DMS114 treated with DMSO at 0.1 percent for 48 hours (cell line): ENCODE measurements around the gene C1orf226.
A peak's percentile ranks its signal among the peaks of the same experiment; 100 is the strongest.

ENCODE experiments used
- DNase-seq: peaks from one replicate; lab custom pipeline; 2025; ENCODE audit not compliant: unreplicated experiment; lab: John Stamatoyannopoulos, UW

The C1orf226 gene

DNA sequence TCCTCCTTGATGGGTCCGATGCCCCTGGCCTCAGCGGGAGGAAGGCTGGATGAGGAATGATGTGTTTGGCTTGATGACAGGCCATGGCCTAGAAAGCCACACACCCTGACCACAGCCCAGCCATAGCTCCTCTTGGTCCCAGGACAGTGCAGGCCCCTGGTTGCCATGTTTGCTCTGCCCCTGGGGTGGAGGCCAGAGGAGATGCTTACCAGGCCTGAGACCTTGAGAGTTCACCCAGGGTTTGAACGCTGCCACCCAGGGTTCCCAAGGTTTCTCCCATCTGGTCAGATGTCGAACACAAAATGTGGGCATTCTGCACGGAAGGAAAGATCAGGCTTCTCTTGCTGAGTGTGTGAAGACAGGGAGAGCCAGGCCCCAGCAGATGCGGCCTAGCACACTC, 2.6 kb downstream of the C1orf226 start:
- no peak for DNase-seq

GRCh38 chr1:162384601-162385279, 3.2 kb downstream of the C1orf226 start:
- no peak for DNase-seq

DNA sequence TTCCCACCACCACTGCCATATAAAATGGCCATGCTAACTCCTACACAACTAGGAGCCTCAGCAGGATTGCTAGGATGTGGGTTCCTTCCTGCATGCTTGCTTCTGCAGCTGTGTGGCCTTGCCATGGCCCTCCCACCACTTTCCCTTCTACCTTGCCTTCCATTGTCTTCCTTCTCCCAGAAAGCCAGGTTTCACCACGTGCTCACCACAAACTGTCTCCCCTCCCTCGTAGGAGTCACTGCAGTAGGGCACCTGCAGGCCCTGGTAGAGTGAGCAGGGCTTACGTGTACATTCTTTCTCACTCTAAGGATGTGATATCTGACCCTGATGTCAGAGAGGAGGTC, 3.7 kb downstream of the C1orf226 start:
- no peak for DNase-seq

DNA sequence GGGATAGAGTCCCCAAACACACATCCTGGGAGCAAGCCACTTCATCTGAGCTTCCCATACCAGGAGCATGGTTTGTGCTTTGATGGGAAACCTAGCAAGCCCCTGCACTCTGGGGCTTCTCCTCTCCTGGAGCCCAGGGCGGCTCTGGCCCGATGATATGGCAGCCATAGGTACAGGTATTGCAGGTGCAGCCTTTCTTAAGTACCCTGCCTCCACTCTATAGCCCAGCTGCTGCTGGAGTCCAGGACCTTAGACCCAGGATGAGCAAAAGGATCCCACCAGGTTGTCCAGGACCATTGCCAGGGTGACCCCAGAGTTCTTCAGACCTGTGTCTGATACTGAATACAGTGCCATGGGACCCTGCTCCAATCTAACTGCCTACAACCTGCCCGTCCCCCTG, 4.2 kb downstream of the C1orf226 start:
- no peak for DNase-seq

- DNase-seq = no peak
Measured at GRCh38 chr1:162386292-162387225, 5.0 kb downstream of the C1orf226 start.

GRCh38 chr1:162387226-162388082, 5.9 kb downstream of the C1orf226 start:
- DNase-seq = no peak

DNA sequence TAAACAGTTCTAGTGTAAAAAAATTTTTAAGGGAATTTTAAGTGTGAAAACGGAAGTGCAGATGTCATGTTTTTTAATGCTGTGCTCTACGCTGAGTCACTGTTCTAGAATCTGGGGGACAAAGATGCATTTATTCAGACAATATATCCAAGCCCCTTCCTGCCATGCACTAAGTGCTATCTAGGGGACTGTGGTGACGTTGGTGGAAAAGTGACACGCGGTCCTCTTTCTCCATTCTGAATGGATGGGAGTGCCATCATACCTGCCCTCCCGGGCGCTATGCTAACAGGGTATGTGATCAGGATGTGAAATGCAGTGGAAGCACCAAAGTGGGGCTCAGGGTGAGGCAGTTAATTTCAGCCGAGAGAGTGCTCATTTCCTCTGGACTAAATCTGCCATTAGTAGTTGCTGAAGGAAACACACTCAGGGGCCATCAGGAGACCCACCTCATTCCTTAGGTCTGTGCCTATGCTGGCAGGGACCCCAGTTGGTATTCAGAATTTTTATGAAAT, 6.6 kb downstream of the C1orf226 start:
- DNase-seq = no peak

- no peak for DNase-seq
Measured at GRCh38 chr1:162388615-162389014, 7.1 kb downstream of the C1orf226 start.

- no peak for DNase-seq
Measured at GRCh38 chr1:162389021-162389818, 7.7 kb downstream of the C1orf226 start.

- DNase-seq = no peak
Measured at GRCh38 chr1:162389971-162390370, 8.4 kb downstream of the C1orf226 start.

DNA sequence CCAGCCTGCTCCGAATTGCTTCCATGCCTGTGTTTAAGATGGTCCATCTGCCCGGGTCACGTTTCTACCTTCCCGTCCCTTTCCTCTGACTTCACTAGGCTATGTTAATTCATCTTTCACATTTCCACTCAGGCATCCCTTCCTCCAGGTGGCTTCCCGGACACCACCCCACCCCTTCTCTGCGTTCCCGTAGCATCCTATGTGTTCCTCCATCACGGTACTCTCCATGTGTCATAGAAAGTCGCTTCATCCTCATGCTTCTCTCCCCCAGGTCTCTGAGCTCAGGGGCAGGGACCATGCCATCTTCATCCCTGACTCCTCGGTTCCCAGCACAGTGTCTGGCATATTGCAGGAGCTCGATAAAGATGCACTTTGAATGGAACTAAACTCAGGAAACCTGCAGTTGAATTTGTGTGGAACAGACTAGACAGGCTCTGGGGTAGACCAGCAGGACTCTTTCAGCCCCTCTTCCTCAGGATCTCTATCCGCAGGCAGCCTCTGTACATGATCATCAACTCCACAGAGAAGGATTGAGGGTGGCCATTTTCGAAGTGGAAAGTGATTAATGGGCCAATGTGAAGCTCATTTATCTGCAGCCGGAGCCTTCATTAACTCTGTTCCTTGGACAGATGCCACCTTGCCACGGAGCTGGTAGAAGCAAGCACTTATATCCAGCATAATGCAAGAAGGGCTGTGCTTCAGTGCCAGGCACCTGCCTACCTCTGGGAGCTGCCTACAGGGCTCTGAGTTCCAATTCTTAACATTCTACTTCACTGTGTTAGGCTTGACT, 9.1 kb downstream of the C1orf226 start:
- DNase-seq = no peak

DNA sequence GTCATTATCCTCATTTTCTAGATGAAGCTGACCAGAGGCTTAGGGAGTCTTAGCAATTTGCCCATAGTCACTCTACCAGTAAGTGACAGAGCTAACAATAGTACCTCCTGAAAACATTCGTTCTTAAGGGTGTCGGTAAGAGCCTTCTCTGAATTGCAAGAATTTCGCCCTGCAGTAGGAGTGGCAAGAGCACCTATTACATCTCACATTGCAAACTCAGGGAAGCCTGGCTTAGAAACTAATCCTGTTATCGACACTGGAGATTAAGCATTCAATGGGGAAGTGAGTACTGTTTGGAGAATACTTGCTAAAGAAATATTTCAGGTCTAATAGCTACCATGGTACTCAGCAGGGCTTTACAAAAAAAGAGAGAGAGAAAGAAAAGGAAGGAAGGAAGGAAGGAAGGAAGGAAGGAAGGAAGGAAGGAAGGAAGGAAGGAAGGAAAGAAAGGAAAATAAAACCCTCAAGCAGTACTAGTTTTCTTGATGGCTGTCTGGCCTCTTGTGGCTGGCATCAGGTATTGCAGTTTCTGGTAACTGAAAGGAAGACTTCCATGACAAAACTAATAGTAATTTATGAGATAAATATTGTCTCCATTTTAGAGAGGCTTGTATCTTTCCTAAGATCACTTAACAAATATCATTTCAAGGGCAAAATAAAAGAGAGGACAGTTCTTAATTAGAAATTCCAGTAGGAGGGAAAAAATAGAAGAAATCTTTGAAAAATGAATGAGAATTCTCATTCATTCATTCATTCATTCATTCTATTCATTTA, 10.4 kb downstream of the C1orf226 start:
- DNase-seq = peak; percentile 58

DNA sequence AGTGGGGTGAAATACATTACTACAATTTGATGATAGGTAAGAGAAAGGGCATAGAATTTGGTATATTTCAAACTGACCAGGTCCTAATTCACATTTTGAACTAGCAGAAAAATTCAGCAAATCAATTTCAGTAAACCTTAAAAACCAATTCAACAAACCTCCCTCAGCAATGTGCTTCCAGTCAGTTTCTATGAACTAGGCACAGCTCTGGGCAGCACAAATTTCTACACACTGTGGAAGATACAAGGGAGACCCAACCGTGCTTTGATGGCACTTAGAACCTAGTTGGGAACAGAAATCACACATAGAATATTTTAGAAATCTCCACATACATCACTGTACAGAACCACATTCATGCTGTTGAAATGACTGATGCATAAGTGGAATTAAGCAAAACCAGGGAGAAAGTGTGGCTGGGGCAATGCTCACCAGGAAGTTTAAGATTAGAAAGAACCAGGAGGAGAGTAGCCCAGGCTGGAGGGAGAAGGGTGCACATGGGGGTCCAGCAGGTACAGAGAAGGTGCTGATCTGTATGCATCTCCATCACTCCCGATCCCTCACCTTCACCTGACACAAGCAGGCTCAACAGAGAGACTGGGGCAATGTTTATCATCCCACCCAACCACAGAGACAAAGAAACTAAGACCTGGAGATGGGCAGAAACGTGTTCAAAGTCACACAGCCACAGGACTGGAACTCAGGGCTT, 14.8 kb downstream of the C1orf226 start:
- DNase-seq = no peak

- no peak for DNase-seq
Measured at GRCh38 chr1:162397039-162397448, 15.5 kb downstream of the C1orf226 start.

DNA sequence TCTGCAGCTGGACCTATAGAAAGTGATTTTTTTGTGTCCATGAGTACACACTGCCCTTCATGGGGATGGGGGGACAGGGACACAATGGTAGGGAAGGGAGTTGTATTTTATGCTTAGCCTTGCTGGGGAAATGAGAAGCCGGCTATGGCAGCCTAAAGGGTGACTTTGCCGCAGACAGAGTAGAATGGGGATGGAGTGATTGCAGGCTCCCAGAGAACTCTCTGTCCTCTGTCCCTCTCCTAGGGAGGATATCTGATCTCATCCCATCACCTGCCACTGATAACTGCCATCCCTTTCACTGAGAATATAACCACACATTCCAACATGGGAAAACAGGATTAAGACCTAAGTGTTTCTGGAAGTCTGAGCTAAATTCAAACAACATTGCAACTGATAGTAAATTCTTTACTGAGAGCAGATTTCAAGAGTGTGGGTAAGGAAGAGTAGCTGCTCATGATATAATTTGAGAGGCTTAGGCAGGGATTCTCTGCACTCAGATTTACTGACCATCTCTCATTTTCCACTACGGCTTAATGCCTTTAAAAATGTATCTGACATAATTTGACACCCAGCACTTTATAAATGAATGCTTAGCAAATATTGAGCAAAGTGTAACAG, 16.5 kb downstream of the C1orf226 start:
- DNase-seq = no peak

- no peak for DNase-seq
Measured at GRCh38 chr1:162398999-162399580, 17.6 kb downstream of the C1orf226 start.

- no peak for DNase-seq
Measured at GRCh38 chr1:162400790-162401355, 19.3 kb downstream of the C1orf226 start.
